GM23338 (cell line): Measurements from ENCODE around the gene SLBP. TPM values are rescaled to one million over a fixed set of nuclear protein-coding genes. Genes with fewer than 3 reads are reported as not detected.

Source experiments
- ATAC-seq: fragments of 200-7000 bp; cut with Tn5 transposase; 3 replicates; pipeline ENCODE4 v1.9.1; 2020
- DNase-seq: peaks from one replicate; pipeline ENCODE4 v3.0.0-alpha.2; 2015; ENCODE audit warnings: low spot score
- H2AFZ ChIP-seq: fragments of 200-600 bp; sonication (generic); 2 replicates; pipeline ENCODE4 v1.8.0; 2016; ENCODE audit warnings: antibody characterized with exemption, mild to moderate bottlenecking, moderate library complexity
- H3F3A ChIP-seq: fragments of 200-600 bp; sonication (generic); replicated peaks from 2 replicates; pipeline ENCODE4 v1.8.0; 2017; ENCODE audit warnings: antibody characterized with exemption, mixed run types, low read depth
- H3K27ac ChIP-seq: fragments of 200-600 bp; sonication (generic); 2 replicates; pipeline ENCODE4 v1.6.1; 2016; ENCODE audit warnings: low read depth
- H3K27me3 ChIP-seq: fragments of 200-600 bp; sonication (generic); 2 replicates; pipeline ENCODE4 v1.8.0; 2016; ENCODE audit warnings: mild to moderate bottlenecking, mixed run types, moderate library complexity; ENCODE audit not compliant: insufficient read depth
- H3K36me3 ChIP-seq: fragments of 200-600 bp; sonication (generic); 2 replicates; pipeline ENCODE4 v1.8.0; 2016; ENCODE audit warnings: mild to moderate bottlenecking; ENCODE audit not compliant: insufficient read depth
- H3K4me1 ChIP-seq: fragments of 200-600 bp; sonication (generic); 2 replicates; pipeline ENCODE4 v1.8.0; 2016; ENCODE audit warnings: mild to moderate bottlenecking, moderate library complexity; ENCODE audit not compliant: insufficient read depth
- H3K4me2 ChIP-seq: fragments of 200-600 bp; sonication (generic); 2 replicates; pipeline ENCODE4 v1.7.1; 2017; ENCODE audit warnings: mixed run types
- H3K4me3 ChIP-seq: fragments of 200-600 bp; sonication (generic); 2 replicates; pipeline ENCODE4 v1.6.1; 2016; ENCODE audit warnings: mixed run types
- H3K79me2 ChIP-seq: fragments of 200-600 bp; sonication (generic); replicated peaks from 2 replicates; pipeline ENCODE4 v1.8.0; 2017; ENCODE audit warnings: mild to moderate bottlenecking; ENCODE audit not compliant: insufficient read depth
- H3K9me2 ChIP-seq: fragments of 200-600 bp; sonication (generic); 2 replicates; pipeline ENCODE4 v1.8.0; 2017; ENCODE audit not compliant: insufficient read depth
- H4K20me1 ChIP-seq: fragments of 200-600 bp; sonication (generic); replicated peaks from 2 replicates; pipeline ENCODE4 v1.8.0; 2017; ENCODE audit warnings: mild to moderate bottlenecking; ENCODE audit not compliant: insufficient read depth
- H3K27ac Mint-ChIP-seq: 2 replicates; pipeline ENCODE4 v1.8.0; 2020; ENCODE audit warnings: inconsistent platforms, mild to moderate bottlenecking, moderate library complexity, mixed read lengths
- H3K27me3 Mint-ChIP-seq: 3 replicates; pipeline ENCODE4 v1.8.0; 2022; ENCODE audit warnings: low read depth, mild to moderate bottlenecking, moderate library complexity, mixed read lengths, inconsistent platforms; ENCODE audit not compliant: insufficient read depth, poor library complexity
- H3K36me3 Mint-ChIP-seq: 3 replicates; pipeline ENCODE4 v1.8.0; 2021; ENCODE audit warnings: low read depth, mild to moderate bottlenecking, inconsistent platforms, moderate library complexity, mixed read lengths
- H3K4me1 Mint-ChIP-seq: 3 replicates; pipeline ENCODE4 v1.8.0; 2020; ENCODE audit warnings: mild to moderate bottlenecking, inconsistent platforms, mixed read lengths
- H3K4me3 Mint-ChIP-seq: 3 replicates; pipeline ENCODE4 v1.8.0; 2021; ENCODE audit warnings: moderate library complexity, mild to moderate bottlenecking, inconsistent platforms, mixed read lengths
- H3K9me3 Mint-ChIP-seq: 3 replicates; pipeline ENCODE4 v1.8.0; 2020; ENCODE audit warnings: moderate library complexity, mild to moderate bottlenecking, inconsistent platforms, mixed read lengths
- CREB1 ChIP-seq: fragments of 250-450 bp; sonication (Bioruptor Pico); IDR thresholded peaks from 2 replicates; pipeline ENCODE4 v1.5.0; 2020; ENCODE audit warnings: low read depth, mild to moderate bottlenecking, moderate library complexity
- CTCF ChIP-seq, 2 experiments: fragments of 200-600 bp in 1 of 2; sonication (generic) in 1 of 2; conservative IDR thresholded peaks; 2 replicates each; pipeline versions ENCODE4 v1.5.1 to v1.6.1; 2016 to 2017; ENCODE audit warnings: antibody characterized with exemption in 2 of 2, low read depth in 2 of 2, mild to moderate bottlenecking in 2 of 2, moderate library complexity in 1 of 2
- ETS1 ChIP-seq: IDR thresholded peaks from 2 replicates; pipeline ENCODE4 v1.6.1; 2016; ENCODE audit warnings: antibody characterized with exemption
- EZH2 ChIP-seq: fragments of 200-600 bp; sonication (generic); IDR thresholded peaks from one replicate; pipeline ENCODE4 v1.8.0; 2017; ENCODE audit warnings: antibody characterized with exemption, mild to moderate bottlenecking, low read depth; ENCODE audit not compliant: unreplicated experiment
- EZH2phosphoT487 ChIP-seq: fragments of 200-600 bp; sonication (generic); IDR thresholded peaks from one replicate; pipeline ENCODE4 v1.8.1; 2018; ENCODE audit warnings: antibody characterized with exemption; ENCODE audit not compliant: unreplicated experiment
- JUNB ChIP-seq: IDR thresholded peaks from one replicate; pipeline ENCODE4 v1.6.1; 2016; ENCODE audit warnings: antibody characterized with exemption; ENCODE audit not compliant: unreplicated experiment
- NANOG ChIP-seq: IDR thresholded peaks from 2 replicates; pipeline ENCODE4 v1.6.1; 2016; ENCODE audit warnings: antibody characterized with exemption, borderline replicate concordance
- POLR2AphosphoS5 ChIP-seq: IDR thresholded peaks from 2 replicates; pipeline ENCODE4 v1.6.1; 2016; ENCODE audit warnings: antibody characterized with exemption, low read depth
- REST ChIP-seq: IDR thresholded peaks from one replicate; pipeline ENCODE4 v1.6.1; 2018; ENCODE audit warnings: antibody characterized with exemption; ENCODE audit not compliant: unreplicated experiment
- STAT1 ChIP-seq: IDR thresholded peaks from one replicate; pipeline ENCODE4 v1.6.1; 2016; ENCODE audit warnings: antibody characterized with exemption; ENCODE audit not compliant: unreplicated experiment
- ZNF114 ChIP-seq: fragments of 250-450 bp; sonication (Bioruptor Pico); IDR thresholded peaks from 2 replicates; pipeline ENCODE4 v1.5.0; 2020; ENCODE audit warnings: mild to moderate bottlenecking, moderate library complexity
- ZNF331 ChIP-seq: fragments of 250-450 bp; sonication (Bioruptor Pico); IDR thresholded peaks from 2 replicates; pipeline ENCODE4 v1.5.0; 2020; ENCODE audit warnings: low read depth, mild to moderate bottlenecking, moderate library complexity
- ZNF462 ChIP-seq: fragments of 250-450 bp; sonication (Bioruptor Pico); IDR thresholded peaks from 2 replicates; pipeline ENCODE4 v1.5.0; 2020; ENCODE audit warnings: mild to moderate bottlenecking, moderate library complexity
- polyA plus RNA-seq: library from polyadenylated mRNA; unstranded; fragments of >200 nt; fragmentation: Nextera tagmentation; extraction: Ambion mirVana; gene quantifications from 2 replicates; pipeline ENCODE4 v1.2.1, GENCODE V29; 2016
- total RNA-seq: library from RNA; depleted of rRNA; stranded (reverse); fragments of >200 nt; shearing (Covaris generic); gene quantifications from 2 replicates; pipeline ENCODE4 v1.2.3, GENCODE V29; 2014

SLBP gene
- total and polyA plus RNA-seq, 2 experiments from 2014 or later, result 54.4 to 58.6 TPM

GRCh38 chr4:1682860-1683259, 29.3 kb downstream of the SLBP start:
- no peak overlapping the region; the same call in 1 of the 2 replicates for H2AFZ ChIP-seq
- DNase-seq (no peak), ATAC-seq (no peak)
- Mint-ChIP-seq H3K27ac (no peak overlapping the region), H3K36me3 (no peaks in the 10 kb centered on the region), H3K4me3 (peak overlapping the region; percentile 78), H3K4me1 (peaks cover 8% of the 10 kb centered on the region; the same call in 2 of the 3 replicates), H3K27me3 (peaks cover 22% of the 10 kb centered on the region), H3K9me3 (peaks cover 2% of the 10 kb centered on the region; the same call in 2 of the 3 replicates)
- no peaks in the 10 kb centered on the region for H4K20me1 ChIP-seq
- TF ChIP-seq REST, result no peak
- TF ChIP-seq EZH2, result no peak
- TF ChIP-seq STAT1, result no peak
- no peak for TF ChIP-seq EZH2phosphoT487
- no peak for TF ChIP-seq ZNF331
- TF ChIP-seq ETS1, result no peak
- no peak for TF ChIP-seq JUNB
- no peak for TF ChIP-seq NANOG
- no peak for TF ChIP-seq ZNF462 (CRISPR knock-in tag)
- no peak for TF ChIP-seq ZNF114 (CRISPR knock-in tag)
- TF ChIP-seq CREB1 (CRISPR knock-in tag), result no peak
- TF ChIP-seq POLR2AphosphoS5, result no peak
- TF ChIP-seq CTCF (conservative IDR thresholded peaks at IDR 0.05; ENCODE audit: low read depth in 2 of 2), result no peak
- H3F3A ChIP-seq, result peaks cover 12% of the 10 kb centered on the region
- no peaks in the 10 kb centered on the region for H3K79me2 ChIP-seq
- H3K4me1 ChIP-seq, result 0 out of 2 replicates have a peak, but pooled peaks cover 5% of the 10 kb centered on the region
- no peaks in the 10 kb centered on the region for H3K9me2 ChIP-seq
- no peak overlapping the region for H3K27ac ChIP-seq
- H3K4me3 ChIP-seq, result peak overlapping the region; percentile 52
- H3K36me3 ChIP-seq, result no peaks in the 10 kb centered on the region
- H3K4me2 ChIP-seq, result peak overlapping the region; percentile 84
- H3K27me3 ChIP-seq, result peaks cover 22% of the 10 kb centered on the region
